A549 (cell line): Measurements from ENCODE around the gene TBC1D1. TPM values are rescaled to one million over a fixed set of nuclear protein-coding genes. Genes with fewer than 3 reads are reported as not detected.
A peak's percentile ranks its signal among the peaks of the same experiment; 100 is the strongest.

ENCODE experiments used
- ATAC-seq, 2 experiments: fragments of 200-7000 bp in 1 of 2; fragments of >200 bp in 1 of 2; cut with Nextera tagmentation in 1 of 2; cut with Tn5 transposase in 1 of 2; 3 replicates each; pipeline versions ENCODE4 v1.8.0 to v1.9.1; 2018 to 2020; ENCODE audit warnings: mild to moderate bottlenecking in 1 of 2, moderate library complexity in 1 of 2
- CTCF ChIA-PET: fragments of 300-600 bp; sonication (Branson Sonifier 250); formaldehyde crosslinking; extraction: SDS; loops from one replicate; lab custom pipeline; 2021; ENCODE audit warnings: antibody characterized with exemption, inconsistent platforms; lab: Yijun Ruan, JAX
- POLR2A ChIA-PET: fragments of 350-600 bp; formaldehyde crosslinking; extraction: SDS; loops from one replicate; lab custom pipeline; 2021; ENCODE audit warnings: antibody characterized with exemption, inconsistent platforms; lab: Yijun Ruan, JAX
- DNase-seq, 2 experiments: peaks; one replicate each; pipeline versions ENCODE4 v3.0.0 to v3.0.0-alpha.2; 2011 to 2016; ENCODE audit warnings: low read depth in 1 of 2, low spot score in 1 of 2
- FAIRE-seq: peaks from 2 replicates; lab custom pipeline; 2011; peaks lifted over from hg19 to GRCh38; lab: Jason Lieb, UNC
- H3K27ac ChIP-seq, 2 experiments: fragments of >200 bp; sonication (Bioruptor Twin); formaldehyde crosslinking; 3 replicates each; pipeline ENCODE4 v1.5.1; 2016 to 2017
- H3K4me1 ChIP-seq: fragments of >200 bp; sonication (Bioruptor Twin); formaldehyde crosslinking; 3 replicates; pipeline ENCODE4 v1.6.1; 2016
- H3K4me2 ChIP-seq: fragments of >200 bp; sonication (Bioruptor Twin); formaldehyde crosslinking; 3 replicates; pipeline ENCODE4 v1.6.1; 2016
- H3K4me3 ChIP-seq: fragments of >200 bp; sonication (Bioruptor Twin); formaldehyde crosslinking; 3 replicates; pipeline ENCODE4 v1.5.1; 2016
- H3K9me3 ChIP-seq: fragments of >200 bp; sonication (Bioruptor Twin); formaldehyde crosslinking; 3 replicates; pipeline ENCODE4 v1.6.1; 2016
- CBX2 ChIP-seq: fragments of 200-600 bp; sonication (generic); IDR thresholded peaks from 2 replicates; pipeline ENCODE4 v1.6.1; 2016; ENCODE audit warnings: low read depth, mild to moderate bottlenecking, borderline replicate concordance
- CHD2 ChIP-seq: fragments of 150-350 bp; IDR thresholded peaks from 2 replicates; pipeline ENCODE4 v1.6.1; 2014; ENCODE audit warnings: low read length; ENCODE audit not compliant: partially characterized antibody
- EHMT2 ChIP-seq: fragments of 200-600 bp; sonication (generic); IDR thresholded peaks from 2 replicates; pipeline ENCODE4 v1.6.1; 2016; ENCODE audit warnings: antibody characterized with exemption, low read depth, mild to moderate bottlenecking, moderate library complexity
- FOSL2 ChIP-seq, 2 experiments: fragments of 450-650 bp in 1 of 2; fragments of >200 bp in 1 of 2; sonication (Bioruptor Twin) in 1 of 2; formaldehyde crosslinking; IDR thresholded peaks; 2 replicates each; pipeline versions ENCODE4 v1.5.0 to v1.6.1; 2016 to 2020; ENCODE audit warnings: mild to moderate bottlenecking in 1 of 2, moderate library complexity in 1 of 2
- HOXA7 ChIP-seq: fragments of 250-450 bp; sonication (Bioruptor Pico); IDR thresholded peaks from 2 replicates; pipeline ENCODE4 v1.5.0; 2020; ENCODE audit warnings: mild to moderate bottlenecking, moderate library complexity
- JUNB ChIP-seq: fragments of >200 bp; sonication (Bioruptor Twin); formaldehyde crosslinking; IDR thresholded peaks from 2 replicates; pipeline ENCODE4 v1.6.1; 2016
- KDM1A ChIP-seq: fragments of 200-600 bp; sonication (generic); IDR thresholded peaks from 2 replicates; pipeline ENCODE4 v1.6.1; 2016; ENCODE audit warnings: low read depth, mild to moderate bottlenecking
- KDM5A ChIP-seq: fragments of 200-600 bp; sonication (generic); IDR thresholded peaks from 2 replicates; pipeline ENCODE4 v1.6.1; 2016; ENCODE audit warnings: antibody characterized with exemption, mild to moderate bottlenecking
- MAFK ChIP-seq: fragments of 450-650 bp; IDR thresholded peaks from 2 replicates; pipeline ENCODE4 v1.6.1; 2014; ENCODE audit not compliant: partially characterized antibody
- PHF8 ChIP-seq: fragments of 200-600 bp; sonication (generic); IDR thresholded peaks from 2 replicates; pipeline ENCODE4 v1.6.1; 2016; ENCODE audit warnings: low read depth, mild to moderate bottlenecking, antibody characterized with exemption, moderate library complexity, borderline replicate concordance
- RAD21 ChIP-seq, 2 experiments: fragments of >200 bp in 1 of 2; sonication (Bioruptor Twin) in 1 of 2; formaldehyde crosslinking in 1 of 2; IDR thresholded peaks in 1 of 2; conservative IDR thresholded peaks in 1 of 2; 2 replicates in 1 of 2; 3 replicates in 1 of 2; pipeline ENCODE4 v1.6.1; 2012 to 2018; ENCODE audit warnings: inconsistent platforms in 1 of 2
- RNF2 ChIP-seq: fragments of 200-600 bp; sonication (generic); IDR thresholded peaks from 2 replicates; pipeline ENCODE4 v1.6.1; 2016; ENCODE audit warnings: low read depth, mild to moderate bottlenecking, antibody characterized with exemption, moderate library complexity, borderline replicate concordance
- SREBF2 ChIP-seq: fragments of 450-650 bp; IDR thresholded peaks from 2 replicates; pipeline ENCODE4 v1.6.1; 2014; ENCODE audit warnings: mild to moderate bottlenecking, moderate library complexity
- TP53 ChIP-seq: fragments of 250-450 bp; sonication (Bioruptor Pico); IDR thresholded peaks from 2 replicates; pipeline ENCODE4 v1.5.0; 2021; ENCODE audit warnings: mild to moderate bottlenecking, moderate library complexity
- WGBS: methylation state at CpG from one replicate; pipeline ENCODE4 v1.1.6; 2017; ENCODE audit errors: missing lambda C conversion rate; 5-methylcytosine and 5-hydroxymethylcytosine counted together
- polyA plus RNA-seq, 4 experiments: library from polyadenylated mRNA; depleted of rRNA in 3 of 4; stranded (reverse); fragments of >200 nt; fragmentation: RNase III in 1 of 4; extraction: RNeasy Plus Mini Kit Qiagen cat#74134 plus additional on column Dnase treatment in 1 of 4; gene quantifications; 2 replicates in 3 of 4; 3 replicates in 1 of 4; pipeline ENCODE4 v1.2.3, GENCODE V29; 2011 to 2017
- TF ChIP-seq, protein P1 (sequence below): IDR thresholded peaks from 2 replicates; pipeline ENCODE4 v1.6.1; 2012
- TF ChIP-seq, protein P2 (sequence below): fragments of 250-450 bp; sonication (Bioruptor Pico); IDR thresholded peaks from 2 replicates; pipeline ENCODE4 v1.5.0; 2021; ENCODE audit warnings: mild to moderate bottlenecking, moderate library complexity, borderline replicate concordance
- TF ChIP-seq, protein P3 (sequence below): IDR thresholded peaks from 2 replicates; pipeline ENCODE4 v1.6.1; 2012; ENCODE audit warnings: low read depth, borderline replicate concordance
- TF ChIP-seq, protein P4 (sequence below): IDR thresholded peaks from 2 replicates; pipeline ENCODE4 v1.6.1; 2012
- TF ChIP-seq, protein P5 (sequence below): fragments of 250-450 bp; sonication (Bioruptor Pico); IDR thresholded peaks from 2 replicates; pipeline ENCODE4 v1.5.0; 2020; ENCODE audit warnings: low read depth, mild to moderate bottlenecking, moderate library complexity

TBC1D1 gene
- polyA plus RNA-seq, 2 of the 4 experiments (the other 2 are of a cell fraction), result 26.5 to 28.5 TPM

DNA sequence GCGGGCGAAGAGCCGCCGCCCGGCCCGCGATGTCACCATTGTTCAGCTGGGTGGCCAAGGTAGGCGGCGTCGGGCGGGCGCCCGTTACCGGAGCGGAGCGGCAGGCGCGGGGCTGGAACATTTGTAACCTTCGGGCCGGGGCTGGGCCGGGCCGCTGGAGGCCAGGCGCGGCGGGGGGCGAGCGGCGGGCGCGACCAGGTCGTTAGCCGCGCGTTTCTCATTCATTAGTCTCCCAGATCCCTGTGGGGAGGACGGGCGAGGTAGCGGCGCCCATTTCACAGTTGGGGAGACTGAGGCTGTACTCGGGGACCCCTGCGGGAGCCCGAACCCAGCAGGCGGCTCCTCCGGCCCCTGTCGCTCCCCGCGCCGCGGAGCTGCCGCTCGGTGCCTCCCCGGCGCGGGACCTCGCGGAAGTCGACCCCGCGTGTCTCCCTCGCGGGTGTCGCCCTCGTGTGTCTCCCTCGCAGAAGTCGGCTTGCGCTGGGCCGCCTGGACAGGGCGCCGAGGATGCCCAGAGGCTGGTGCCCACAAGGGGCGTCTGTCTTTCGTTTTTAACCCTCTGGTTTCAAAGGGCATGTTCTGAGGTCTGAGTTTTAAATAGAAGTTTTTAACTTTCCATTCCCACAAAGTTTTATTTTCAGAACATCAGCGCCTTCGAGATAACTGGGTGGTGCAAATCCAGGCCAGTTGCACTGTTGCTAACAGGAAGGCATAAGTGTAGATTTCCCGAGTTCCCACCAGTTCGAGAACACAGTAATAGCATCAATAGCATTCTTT lies 86.8 kb downstream of the TBC1D1 start (continued):
- TF ChIP-seq, protein P1, sequence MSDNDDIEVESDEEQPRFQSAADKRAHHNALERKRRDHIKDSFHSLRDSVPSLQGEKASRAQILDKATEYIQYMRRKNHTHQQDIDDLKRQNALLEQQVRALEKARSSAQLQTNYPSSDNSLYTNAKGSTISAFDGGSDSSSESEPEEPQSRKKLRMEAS, result peak; percentile 88
- TF ChIP-seq, protein P2, sequence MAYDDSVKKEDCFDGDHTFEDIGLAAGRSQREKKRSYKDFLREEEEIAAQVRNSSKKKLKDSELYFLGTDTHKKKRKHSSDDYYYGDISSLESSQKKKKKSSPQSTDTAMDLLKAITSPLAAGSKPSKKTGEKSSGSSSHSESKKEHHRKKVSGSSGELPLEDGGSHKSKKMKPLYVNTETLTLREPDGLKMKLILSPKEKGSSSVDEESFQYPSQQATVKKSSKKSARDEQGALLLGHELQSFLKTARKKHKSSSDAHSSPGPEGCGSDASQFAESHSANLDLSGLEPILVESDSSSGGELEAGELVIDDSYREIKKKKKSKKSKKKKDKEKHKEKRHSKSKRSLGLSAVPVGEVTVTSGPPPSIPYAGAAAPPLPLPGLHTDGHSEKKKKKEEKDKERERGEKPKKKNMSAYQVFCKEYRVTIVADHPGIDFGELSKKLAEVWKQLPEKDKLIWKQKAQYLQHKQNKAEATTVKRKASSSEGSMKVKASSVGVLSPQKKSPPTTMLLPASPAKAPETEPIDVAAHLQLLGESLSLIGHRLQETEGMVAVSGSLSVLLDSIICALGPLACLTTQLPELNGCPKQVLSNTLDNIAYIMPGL (CRISPR knock-in tag), result peak; percentile 24; the same call in 1 of the 2 replicates
- TF ChIP-seq RNF2 (peak; percentile 48; the same call in 1 of the 2 replicates), PHF8 (peak; percentile 55)

DNA sequence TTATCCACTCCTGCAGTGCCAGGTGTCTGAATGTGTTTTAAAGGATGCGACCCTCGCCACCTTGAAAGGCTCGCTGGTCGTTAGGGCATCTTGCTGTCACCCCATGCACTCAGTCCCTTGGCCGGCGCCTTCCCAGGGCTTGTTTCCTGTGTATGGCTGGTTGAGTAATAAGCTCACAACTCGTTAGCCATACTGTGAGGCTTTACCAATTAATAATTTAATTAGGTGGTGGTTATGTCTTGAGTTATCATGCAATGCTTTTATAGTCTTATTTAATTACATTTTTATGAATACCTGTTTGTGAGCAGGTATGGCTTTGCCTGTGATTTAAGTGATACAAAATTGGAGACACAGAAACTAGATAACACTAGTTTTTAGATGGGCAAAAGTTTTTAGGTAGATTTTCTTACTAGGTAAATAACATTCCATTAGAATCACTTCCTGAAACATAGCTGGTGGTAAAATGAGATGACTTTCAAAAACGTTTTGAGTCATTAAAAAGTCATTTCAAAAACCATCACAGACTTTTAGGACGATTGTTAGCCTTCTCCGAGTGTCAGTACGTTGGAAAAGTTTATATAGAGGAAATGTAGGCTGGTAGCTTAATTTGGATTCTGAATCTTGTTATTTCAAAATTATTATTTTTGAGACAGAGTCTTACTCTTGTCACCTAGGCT lies 87.5 kb downstream of the TBC1D1 start:
- CTCF ChIA-PET, result interaction anchor here (0.6 to 0.9 kb wide), 3 partner anchors 11 to 366 kb away, joined by 3 to 5 read pairs (median 3); partner anchors contain the start of gene PGM2
- H3K4me2 ChIP-seq, result peak overlapping the region; percentile 91
- POLR2A ChIA-PET, result interaction anchor here (0.6 kb wide), 1 partner anchor 26 kb away, joined by 3 read pairs; no protein-coding TSS in a partner anchor
- no peaks in the 10 kb centered on the region for H3K9me3 ChIP-seq
- no peak for DNase-seq
- 46% methylated on average over 8 of the region's 11 CpGs for WGBS
- no peak for TF ChIP-seq CHD2
- no peak for TF ChIP-seq RAD21 (conservative IDR thresholded peaks at IDR 0.05 in 1 of 2, IDR thresholded peaks at IDR 0.05 in 1 of 2)
- TF ChIP-seq, protein P3, sequence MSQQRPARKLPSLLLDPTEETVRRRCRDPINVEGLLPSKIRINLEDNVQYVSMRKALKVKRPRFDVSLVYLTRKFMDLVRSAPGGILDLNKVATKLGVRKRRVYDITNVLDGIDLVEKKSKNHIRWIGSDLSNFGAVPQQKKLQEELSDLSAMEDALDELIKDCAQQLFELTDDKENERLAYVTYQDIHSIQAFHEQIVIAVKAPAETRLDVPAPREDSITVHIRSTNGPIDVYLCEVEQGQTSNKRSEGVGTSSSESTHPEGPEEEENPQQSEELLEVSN, result no peak
- TF ChIP-seq, protein P4, sequence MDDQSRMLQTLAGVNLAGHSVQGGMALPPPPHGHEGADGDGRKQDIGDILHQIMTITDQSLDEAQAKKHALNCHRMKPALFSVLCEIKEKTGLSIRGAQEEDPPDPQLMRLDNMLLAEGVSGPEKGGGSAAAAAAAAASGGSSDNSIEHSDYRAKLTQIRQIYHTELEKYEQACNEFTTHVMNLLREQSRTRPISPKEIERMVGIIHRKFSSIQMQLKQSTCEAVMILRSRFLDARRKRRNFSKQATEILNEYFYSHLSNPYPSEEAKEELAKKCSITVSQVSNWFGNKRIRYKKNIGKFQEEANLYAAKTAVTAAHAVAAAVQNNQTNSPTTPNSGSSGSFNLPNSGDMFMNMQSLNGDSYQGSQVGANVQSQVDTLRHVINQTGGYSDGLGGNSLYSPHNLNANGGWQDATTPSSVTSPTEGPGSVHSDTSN, result no peak
- no peak for TF ChIP-seq KDM5A
- TF ChIP-seq CBX2, result no peak
- TF ChIP-seq EHMT2, result no peak
- no peak for TF ChIP-seq TP53 (CRISPR knock-in tag)
- TF ChIP-seq JUNB, result no peak
- TF ChIP-seq, protein P5, sequence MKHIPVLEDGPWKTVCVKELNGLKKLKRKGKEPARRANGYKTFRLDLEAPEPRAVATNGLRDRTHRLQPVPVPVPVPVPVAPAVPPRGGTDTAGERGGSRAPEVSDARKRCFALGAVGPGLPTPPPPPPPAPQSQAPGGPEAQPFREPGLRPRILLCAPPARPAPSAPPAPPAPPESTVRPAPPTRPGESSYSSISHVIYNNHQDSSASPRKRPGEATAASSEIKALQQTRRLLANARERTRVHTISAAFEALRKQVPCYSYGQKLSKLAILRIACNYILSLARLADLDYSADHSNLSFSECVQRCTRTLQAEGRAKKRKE (CRISPR knock-in tag), result no peak
- TF ChIP-seq, protein P2 (CRISPR knock-in tag), result no peak
- TF ChIP-seq SREBF2, result no peak
- TF ChIP-seq FOSL2 (IDR thresholded peaks at IDR 0.05), result no peak
- no peak for TF ChIP-seq FOSL2 (CRISPR knock-in tag; IDR thresholded peaks at IDR 0.05)
- no peak for TF ChIP-seq MAFK
- no peak for TF ChIP-seq KDM1A
- no peak for TF ChIP-seq HOXA7 (CRISPR knock-in tag)
- TF ChIP-seq, all 56 proteins: peak for 0
- peak in 1 of 2 experiments; percentile 37; a peak in 3 of 6 replicates for ATAC-seq
- peak overlapping the region; percentile 29 to 96; a peak in 3 of 6 replicates for H3K27ac ChIP-seq
- H3K4me1 ChIP-seq, result peaks cover 10% of the 10 kb centered on the region; the same call in 2 of the 3 replicates
- H3K4me3 ChIP-seq, result peak overlapping the region; percentile 74
- no peak for FAIRE-seq
